ENCODE data around the gene MFAP4.
A peak's percentile ranks its signal among the peaks of the same experiment; 100 is the strongest.

MFAP4 gene

DNA sequence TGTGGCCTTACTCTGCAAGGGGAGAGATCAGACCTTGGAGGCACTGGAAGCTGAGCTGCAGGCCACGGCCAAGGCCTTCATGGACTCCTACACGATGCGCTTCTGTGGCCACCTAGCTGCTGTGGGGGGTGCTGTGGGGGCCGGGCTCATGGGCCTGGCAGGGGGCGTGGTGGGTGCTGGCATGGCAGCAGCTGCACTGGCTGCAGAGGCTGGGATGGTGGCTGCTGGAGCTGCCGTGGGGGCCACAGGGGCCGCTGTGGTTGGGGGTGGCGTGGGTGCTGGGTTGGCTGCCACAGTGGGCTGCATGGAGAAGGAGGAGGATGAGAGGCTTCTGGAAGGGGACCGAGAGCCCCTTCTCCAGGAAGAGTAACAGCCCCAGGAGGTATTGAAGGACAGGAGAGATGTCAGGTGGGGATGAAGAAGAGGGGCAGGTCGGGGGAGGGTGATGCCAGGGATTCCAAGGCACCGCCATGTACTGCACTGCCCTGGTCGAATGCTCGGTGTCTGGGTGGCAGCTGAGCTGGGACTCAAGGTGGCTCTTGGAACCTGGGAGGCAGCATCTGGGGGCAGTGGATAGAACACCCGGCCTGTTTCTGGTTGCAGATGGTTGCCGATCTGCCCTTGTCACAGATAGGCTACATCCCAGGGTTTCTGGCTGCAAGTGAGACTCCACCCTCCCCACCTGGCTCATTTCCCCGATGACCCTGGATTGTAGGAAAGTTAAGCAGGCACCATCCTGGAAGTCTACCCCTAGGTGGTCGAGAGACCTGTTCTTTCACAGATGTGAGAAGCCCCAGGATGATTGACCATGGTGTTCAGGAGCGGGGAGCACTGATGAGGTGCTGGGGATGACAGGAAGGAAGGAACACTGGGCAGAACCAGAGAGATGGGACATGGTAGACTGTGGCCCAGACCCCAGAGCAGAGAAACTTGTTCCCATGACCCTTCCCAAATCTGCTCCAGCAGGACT, 29.1 kb upstream of the MFAP4 start:
- no peaks in the 10 kb centered on the region for H3K36me3 ChIP-seq (ENCODE audit: insufficient read depth, low read depth, low read length)
- no peaks in the 10 kb centered on the region for H3K27me3 ChIP-seq (ENCODE audit: insufficient read depth, low read length)
- no peak overlapping the region for H3K4me3 ChIP-seq (ENCODE audit: low read length)
- H3K4me1 ChIP-seq (ENCODE audit: insufficient read depth, low read length), result peaks cover 4% of the 10 kb centered on the region; the same call in 1 of the 2 replicates
- no peak overlapping the region for H3K27ac ChIP-seq (ENCODE audit: low read length)
- no peak overlapping the region for H3K9ac ChIP-seq (ENCODE audit: low read depth, low read length)
- no peaks in the 10 kb centered on the region for H3K9me3 ChIP-seq (ENCODE audit: insufficient read depth, low read depth, low read length)

GRCh38 chr17:19415311-19415710, 28.3 kb upstream of the MFAP4 start:
- Histone ChIP-seq H3K27me3 (ENCODE audit: insufficient read depth, low read length) (peaks cover 1% of the 10 kb centered on the region; the same call in 1 of the 2 replicates), H3K36me3 (ENCODE audit: insufficient read depth, low read depth, low read length) (no peaks in the 10 kb centered on the region), H3K4me3 (ENCODE audit: low read length) (no peak overlapping the region), H3K9me3 (ENCODE audit: insufficient read depth, low read depth, low read length) (no peaks in the 10 kb centered on the region), H3K9ac (ENCODE audit: low read depth, low read length) (no peak overlapping the region), H3K4me1 (ENCODE audit: insufficient read depth, low read length) (peaks cover 4% of the 10 kb centered on the region; the same call in 1 of the 2 replicates), H3K27ac (ENCODE audit: low read length) (no peak overlapping the region)

- Histone ChIP-seq H3K4me3 (ENCODE audit: low read length) (no peak overlapping the region), H3K9ac (ENCODE audit: low read depth, low read length) (no peak overlapping the region), H3K27me3 (ENCODE audit: insufficient read depth, low read length) (peaks cover 4% of the 10 kb centered on the region; the same call in 1 of the 2 replicates), H3K36me3 (ENCODE audit: insufficient read depth, low read depth, low read length) (no peaks in the 10 kb centered on the region), H3K9me3 (ENCODE audit: insufficient read depth, low read depth, low read length) (no peaks in the 10 kb centered on the region), H3K27ac (ENCODE audit: low read length) (no peak overlapping the region), H3K4me1 (ENCODE audit: insufficient read depth, low read length) (peaks cover 4% of the 10 kb centered on the region; the same call in 1 of the 2 replicates)
Measured at GRCh38 chr17:19414396-19415280, 27.6 kb upstream of the MFAP4 start.

DNA sequence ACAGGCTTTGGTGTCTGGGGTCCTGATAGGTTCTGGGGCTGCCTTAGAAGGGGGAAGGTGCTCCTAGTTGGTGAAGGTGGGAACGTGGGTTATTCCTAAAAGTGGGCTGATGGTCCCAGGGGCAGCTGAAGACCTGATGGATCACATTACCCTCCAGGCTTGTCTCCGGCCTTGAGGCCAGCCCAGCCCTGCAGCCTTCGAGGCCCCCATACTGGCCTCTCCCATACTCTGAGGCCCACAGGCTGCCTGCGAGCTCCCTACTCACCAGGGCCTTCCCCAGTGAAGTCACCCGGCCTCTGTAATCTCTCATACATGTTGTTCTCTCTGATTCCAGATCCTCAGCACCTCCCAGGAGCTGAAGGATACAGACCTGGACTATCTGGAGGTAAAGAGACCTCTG, 26.8 kb upstream of the MFAP4 start:
- Histone ChIP-seq H3K27ac (ENCODE audit: low read length) (no peak overlapping the region), H3K4me3 (ENCODE audit: low read length) (no peak overlapping the region)

DNA sequence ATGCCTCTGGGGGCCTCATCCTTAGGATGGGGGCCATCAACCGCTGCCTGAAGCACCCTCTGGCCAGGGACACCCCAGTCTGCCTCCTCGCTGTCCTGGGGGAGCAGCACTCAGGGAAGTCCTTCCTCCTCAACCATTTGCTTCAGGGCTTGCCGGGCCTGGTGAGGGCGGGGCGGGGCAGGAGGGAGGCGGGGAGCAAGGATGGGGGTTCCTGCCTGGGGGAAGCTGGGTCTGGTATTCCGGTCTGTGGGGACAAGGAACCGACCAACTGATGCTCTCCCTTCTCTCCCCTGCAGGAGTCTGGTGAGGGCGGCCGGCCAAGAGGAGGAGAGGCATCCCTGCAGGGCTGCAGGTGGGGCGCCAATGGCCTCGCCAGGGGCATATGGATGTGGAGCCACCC, 26.0 kb upstream of the MFAP4 start:
- no peaks in the 10 kb centered on the region for H3K9me3 ChIP-seq (ENCODE audit: insufficient read depth, low read depth, low read length)
- no peak overlapping the region for H3K4me3 ChIP-seq (ENCODE audit: low read length)
- peaks cover 4% of the 10 kb centered on the region; the same call in 1 of the 2 replicates for H3K27me3 ChIP-seq (ENCODE audit: insufficient read depth, low read length)
- no peaks in the 10 kb centered on the region for H3K36me3 ChIP-seq (ENCODE audit: insufficient read depth, low read depth, low read length)
- H3K4me1 ChIP-seq (ENCODE audit: insufficient read depth, low read length), result peaks cover 4% of the 10 kb centered on the region; the same call in 1 of the 2 replicates
- no peak overlapping the region for H3K27ac ChIP-seq (ENCODE audit: low read length)
- H3K9ac ChIP-seq (ENCODE audit: low read depth, low read length), result no peak overlapping the region

More for the DNA sequence above, 26.8 kb upstream of the MFAP4 start:
- Histone ChIP-seq H3K4me1 (ENCODE audit: insufficient read depth, low read length) (peaks cover 4% of the 10 kb centered on the region; the same call in 1 of the 2 replicates), H3K9me3 (ENCODE audit: insufficient read depth, low read depth, low read length) (no peaks in the 10 kb centered on the region), H3K36me3 (ENCODE audit: insufficient read depth, low read depth, low read length) (no peaks in the 10 kb centered on the region), H3K27me3 (ENCODE audit: insufficient read depth, low read length) (peaks cover 4% of the 10 kb centered on the region; the same call in 1 of the 2 replicates), H3K9ac (ENCODE audit: low read depth, low read length) (no peak overlapping the region)

DNA sequence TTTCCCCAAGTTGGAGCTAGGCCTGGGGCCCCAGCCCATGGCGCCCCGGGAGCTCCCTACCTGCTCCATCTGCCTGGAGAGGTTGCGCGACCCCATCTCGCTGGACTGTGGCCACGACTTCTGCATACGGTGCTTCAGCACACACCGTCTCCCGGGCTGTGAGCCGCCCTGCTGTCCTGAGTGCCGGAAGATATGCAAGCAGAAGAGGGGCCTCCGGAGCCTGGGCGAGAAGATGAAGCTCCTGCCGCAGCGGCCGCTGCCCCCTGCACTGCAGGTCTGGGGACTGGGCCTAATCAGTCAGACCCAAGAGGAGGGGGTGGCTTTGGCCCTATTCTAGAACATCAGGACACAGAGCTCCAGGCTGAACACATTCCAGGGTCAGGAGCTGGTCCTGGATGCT, 25.5 kb upstream of the MFAP4 start:
- peaks cover 4% of the 10 kb centered on the region; the same call in 1 of the 2 replicates for H3K4me1 ChIP-seq (ENCODE audit: insufficient read depth, low read length)

DNA sequence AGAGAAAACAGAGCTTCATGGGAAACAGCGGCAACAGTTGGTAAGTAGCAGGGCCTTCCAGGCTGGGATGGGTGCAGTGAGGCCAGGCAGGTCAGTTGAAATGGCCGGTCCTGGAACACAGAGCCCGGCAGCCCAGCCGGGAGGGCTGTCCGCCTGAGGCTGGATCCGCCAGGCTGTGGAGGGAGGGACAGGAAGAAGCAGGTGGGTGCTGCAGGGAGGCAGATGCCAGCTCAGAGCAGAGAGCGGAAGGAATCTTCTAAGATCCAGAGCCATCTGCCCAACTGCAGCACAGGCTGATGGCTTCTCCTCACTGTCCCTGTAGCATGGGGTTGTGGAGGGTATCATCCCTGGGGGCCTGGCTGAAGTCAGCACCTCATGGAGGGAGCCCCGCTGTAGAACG, 24.6 kb upstream of the MFAP4 start:
- no peak overlapping the region for H3K4me3 ChIP-seq (ENCODE audit: low read length)
- H3K36me3 ChIP-seq (ENCODE audit: insufficient read depth, low read depth, low read length), result no peaks in the 10 kb centered on the region
- H3K27me3 ChIP-seq (ENCODE audit: insufficient read depth, low read length), result peaks cover 4% of the 10 kb centered on the region; the same call in 1 of the 2 replicates
- H3K27ac ChIP-seq (ENCODE audit: low read length), result no peak overlapping the region
- H3K9me3 ChIP-seq (ENCODE audit: insufficient read depth, low read depth, low read length), result no peaks in the 10 kb centered on the region
- H3K4me1 ChIP-seq (ENCODE audit: insufficient read depth, low read length), result peaks cover 4% of the 10 kb centered on the region; the same call in 1 of the 2 replicates
- H3K9ac ChIP-seq (ENCODE audit: low read depth, low read length), result no peak overlapping the region

More for the DNA sequence above, 25.5 kb upstream of the MFAP4 start:
- H3K9ac ChIP-seq (ENCODE audit: low read depth, low read length), result no peak overlapping the region
- H3K27me3 ChIP-seq (ENCODE audit: insufficient read depth, low read length), result peaks cover 4% of the 10 kb centered on the region; the same call in 1 of the 2 replicates
- H3K36me3 ChIP-seq (ENCODE audit: insufficient read depth, low read depth, low read length), result no peaks in the 10 kb centered on the region
- H3K27ac ChIP-seq (ENCODE audit: low read length), result no peak overlapping the region
- H3K9me3 ChIP-seq (ENCODE audit: insufficient read depth, low read depth, low read length), result no peaks in the 10 kb centered on the region
- no peak overlapping the region for H3K4me3 ChIP-seq (ENCODE audit: low read length)

GRCh38 chr17:19410875-19411620, 24.1 kb upstream of the MFAP4 start, which contains the start of gene RNF112:
Gene RNF112 (plus strand): TSS chr17:19411232. CDS start chr17:19411409, 177 bp downstream.
- Histone ChIP-seq H3K27ac (ENCODE audit: low read length) (no peak within 1 kb of the TSS), H3K9ac (ENCODE audit: low read depth, low read length) (no peak within 1 kb of the TSS), H3K4me3 (ENCODE audit: low read length) (peak within 1 kb of the TSS; percentile 48; the same call in 1 of the 2 replicates)

DNA sequence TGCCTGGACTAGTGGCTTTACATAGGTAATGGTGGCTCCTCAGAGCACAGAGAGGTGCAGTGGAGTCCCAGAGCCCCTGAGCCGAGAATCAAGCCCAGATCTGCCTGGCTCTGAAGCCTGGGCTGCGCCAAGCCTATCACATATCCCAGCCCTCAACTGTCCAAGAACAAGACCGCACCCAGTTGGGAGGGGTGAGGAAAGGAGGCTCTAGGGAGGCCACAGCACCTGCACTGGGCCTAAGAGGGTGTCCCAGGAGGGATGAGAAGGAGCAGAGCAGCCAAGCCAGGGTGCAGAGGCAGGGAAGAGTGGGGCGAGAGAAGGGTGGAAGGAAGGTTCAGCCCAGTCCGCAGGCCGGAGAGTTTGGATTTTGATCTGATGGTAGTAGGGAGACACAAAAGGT, 23.1 kb upstream of the MFAP4 start:
- H3K9me3 ChIP-seq (ENCODE audit: insufficient read depth, low read depth, low read length), result no peaks in the 10 kb centered on the region
- peaks cover 4% of the 10 kb centered on the region; the same call in 1 of the 2 replicates for H3K27me3 ChIP-seq (ENCODE audit: insufficient read depth, low read length)
- H3K27ac ChIP-seq (ENCODE audit: low read length), result no peak overlapping the region
- H3K36me3 ChIP-seq (ENCODE audit: insufficient read depth, low read depth, low read length), result no peaks in the 10 kb centered on the region
- H3K4me3 ChIP-seq (ENCODE audit: low read length), result no peak overlapping the region
- H3K9ac ChIP-seq (ENCODE audit: low read depth, low read length), result no peak overlapping the region
- peaks cover 4% of the 10 kb centered on the region; the same call in 1 of the 2 replicates for H3K4me1 ChIP-seq (ENCODE audit: insufficient read depth, low read length)

More at GRCh38 chr17:19410875-19411620, 24.1 kb upstream of the MFAP4 start, which contains the start of gene RNF112:
- Histone ChIP-seq H3K27me3 (ENCODE audit: insufficient read depth, low read length) (peaks cover 4% of the 10 kb centered on the region; the same call in 1 of the 2 replicates), H3K9me3 (ENCODE audit: insufficient read depth, low read depth, low read length) (no peaks in the 10 kb centered on the region), H3K36me3 (ENCODE audit: insufficient read depth, low read depth, low read length) (no peaks in the 10 kb centered on the region), H3K4me1 (ENCODE audit: insufficient read depth, low read length) (peaks cover 4% of the 10 kb centered on the region; the same call in 1 of the 2 replicates)

- Histone ChIP-seq H3K27me3 (ENCODE audit: insufficient read depth, low read length) (peaks cover 4% of the 10 kb centered on the region; the same call in 1 of the 2 replicates), H3K27ac (ENCODE audit: low read length) (no peak overlapping the region), H3K36me3 (ENCODE audit: insufficient read depth, low read depth, low read length) (no peaks in the 10 kb centered on the region), H3K4me1 (ENCODE audit: insufficient read depth, low read length) (peaks cover 4% of the 10 kb centered on the region; the same call in 1 of the 2 replicates), H3K9ac (ENCODE audit: low read depth, low read length) (no peak overlapping the region), H3K4me3 (ENCODE audit: low read length) (no peak overlapping the region), H3K9me3 (ENCODE audit: insufficient read depth, low read depth, low read length) (no peaks in the 10 kb centered on the region)
Measured at GRCh38 chr17:19409509-19409908, 22.5 kb upstream of the MFAP4 start.
